Measurements from ENCODE around the gene DTHD1.

DNA sequence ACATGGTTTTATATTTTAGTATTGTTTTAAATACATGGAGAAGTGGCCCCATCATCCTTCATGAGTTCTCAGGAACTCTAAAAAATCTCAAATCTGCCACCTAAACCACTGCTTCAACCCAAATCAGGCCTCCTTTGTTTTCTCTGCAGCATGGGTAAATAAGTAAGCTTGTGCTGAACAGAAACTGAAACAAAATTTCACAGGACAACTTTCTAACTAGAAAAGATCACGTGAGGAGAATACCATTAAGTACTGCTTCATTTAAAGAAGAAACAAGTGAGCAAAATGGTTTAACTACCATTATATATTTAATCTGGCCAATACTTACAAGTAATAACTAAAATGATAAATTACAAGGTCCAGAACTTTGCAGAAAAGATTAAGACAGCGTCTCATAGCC lies 39.6 kb upstream of the DTHD1 start:
- TF ChIP-seq EZH2phosphoT487 (IDR thresholded peaks at IDR 0.05; ENCODE audit: insufficient read depth, low read depth) (no peak), EZH2 (IDR thresholded peaks at IDR 0.05; ENCODE audit: insufficient read depth, poor library complexity, severe bottlenecking) (no peak)
